Measurements from ENCODE around the gene PIK3CB. TPM values are rescaled to one million over a fixed set of nuclear protein-coding genes. Genes with fewer than 3 reads are reported as not detected.

Gene PIK3CB
- total and polyA plus RNA-seq, 2 of the 8 experiments (the other 6 are each of a cell fraction or from before 2014, with no cell fraction given): 8.3 to 35.2 TPM

DNA sequence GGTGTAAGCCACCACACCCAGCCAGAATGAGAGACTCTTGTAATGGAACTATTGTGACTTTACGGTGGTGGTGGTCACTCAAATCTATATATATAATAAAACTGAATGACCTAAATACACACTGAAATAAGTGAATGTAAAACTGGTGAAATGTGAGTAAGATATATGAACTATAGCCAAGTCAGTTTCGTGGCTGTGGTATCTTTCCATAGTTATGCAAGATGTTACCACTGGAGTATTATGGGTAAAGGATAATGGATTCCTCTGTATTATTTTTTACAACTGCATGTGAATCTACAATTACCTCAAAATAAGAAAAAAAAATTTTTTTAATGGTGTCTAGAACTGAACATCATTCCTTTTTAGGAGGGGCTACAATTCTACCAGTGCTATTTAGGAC lies 21.9 kb downstream of the PIK3CB start:
- H4K5ac ChIP-seq (ENCODE audit: insufficient read length, low read depth, low read length): no peak overlapping the region
- H3K23ac ChIP-seq (ENCODE audit: insufficient read length): no peak overlapping the region
- H2AFZ ChIP-seq (ENCODE audit: low read length): no peak overlapping the region
- H3K23me2 ChIP-seq (ENCODE audit: low read depth, low read length): no peaks in the 10 kb centered on the region
- H2BK120ac ChIP-seq (replicated peaks; ENCODE audit: low read depth, low read length): no peak overlapping the region
- no peaks in the 10 kb centered on the region for H3K4me1 ChIP-seq (replicated peaks in 1 of 4; ENCODE audit: control insufficient read depth in 3 of 4, insufficient read depth in 4 of 4, low read length in 3 of 4)
- H3K79me1 ChIP-seq (ENCODE audit: low read depth, low read length): peaks cover 3% of the 10 kb centered on the region
- no peak overlapping the region for H4K8ac ChIP-seq (ENCODE audit: extremely low read depth, insufficient read depth, low read length)
- H4K20me1 ChIP-seq (replicated peaks in 1 of 2; ENCODE audit: control insufficient read depth in 1 of 2, insufficient read depth in 2 of 2, low read length in 2 of 2): peaks cover 2% of the 10 kb centered on the region in 2 experiments
- H3K79me2 ChIP-seq (ENCODE audit: control insufficient read depth in 1 of 2, insufficient read depth in 2 of 2, low read length in 2 of 2): peaks cover 0 to 50% of the 10 kb centered on the region in 2 experiments; a peak in 2 of 4 replicates
- H3K4ac ChIP-seq (replicated peaks; ENCODE audit: insufficient read length, low read depth, low read length): no peak overlapping the region
- no peak overlapping the region for H3K4me2 ChIP-seq (ENCODE audit: insufficient read depth in 1 of 2, low read depth in 2 of 2, low read length in 2 of 2)
- 98% methylated on average over 2 of the region's 2 CpGs; no CpG with 5 or more reads in 1 of the 2 experiments for WGBS, 2 experiments (ENCODE audit: extremely low coverage in 1 of 2, insufficient coverage in 1 of 2, insufficient read length in 1 of 2, insufficient replicate concordance in 2 of 2, low coverage in 1 of 2, low lambda C conversion rate in 2 of 2, missing lambda C conversion rate in 1 of 2)
- no peaks in the 10 kb centered on the region for H3K36me3 ChIP-seq (ENCODE audit: control insufficient read depth in 2 of 4, insufficient read depth in 4 of 4, low read length in 3 of 4)
- no peaks in the 10 kb centered on the region for H3K9me3 ChIP-seq (ENCODE audit: insufficient read depth in 2 of 2, low read depth in 1 of 2, low read length in 1 of 2)
- CTCF ChIA-PET (ENCODE audit: partially characterized antibody): interaction anchor here (1.2 kb wide), 1 partner anchor 17 kb away, joined by 4 read pairs; no protein-coding TSS in a partner anchor
- no peak overlapping the region for H2AK5ac ChIP-seq (ENCODE audit: low read depth, low read length)
- H3K9ac ChIP-seq (replicated peaks in 1 of 4; ENCODE audit: extremely low read depth in 1 of 4, low read depth in 3 of 4, low read length in 3 of 4): no peak overlapping the region
- no peak overlapping the region for H2BK5ac ChIP-seq (ENCODE audit: low read depth, low read length)
- no peak overlapping the region for H3K4me3 ChIP-seq (ENCODE audit: extremely low read depth in 1 of 4, insufficient read depth in 2 of 4, low read depth in 3 of 4, low read length in 4 of 4)
- H2BK15ac ChIP-seq (ENCODE audit: low read length): no peak overlapping the region
- H3K27me3 ChIP-seq (replicated peaks in 1 of 4; ENCODE audit: control insufficient read depth in 3 of 4, extremely low read depth in 1 of 4, insufficient read depth in 3 of 4, low read length in 3 of 4): no peaks in the 10 kb centered on the region
- H2BK12ac ChIP-seq (ENCODE audit: low read depth, low read length): no peak overlapping the region
- no peak overlapping the region for H3K18ac ChIP-seq (ENCODE audit: extremely low read depth, low read length)
- FAIRE-seq (no peak), DNase-seq (ENCODE audit: low read depth in 1 of 2, low spot score in 2 of 2) (no peak)
- H3K14ac ChIP-seq (ENCODE audit: insufficient read length): no peak overlapping the region
- POLR2A ChIA-PET (ENCODE audit: partially characterized antibody): no interaction called here
- H2BK20ac ChIP-seq (ENCODE audit: low read length): no peak overlapping the region
- H3K27ac ChIP-seq (ENCODE audit: low read depth, low read length): no peak overlapping the region
- no peak overlapping the region for H4K91ac ChIP-seq (replicated peaks; ENCODE audit: insufficient read length, low read length)
- H3K56ac ChIP-seq (replicated peaks; ENCODE audit: insufficient read length, low read depth, low read length): no peak overlapping the region
- TF ChIP-seq SIX5 (IDR thresholded peaks at IDR 0.05; ENCODE audit: low read depth, low read length) (no peak), RXRA (IDR thresholded peaks at IDR 0.05; ENCODE audit: insufficient read depth, low read depth, low read length) (no peak), CREB1 (IDR thresholded peaks at IDR 0.05) (no peak), CBX5 (IDR thresholded peaks at IDR 0.05; ENCODE audit: low read depth, low read length) (no peak)
